ENCODE measurements around the gene NABP2. TPM values are rescaled to one million over a fixed set of nuclear protein-coding genes. Genes with fewer than 3 reads are reported as not detected.

The NABP2 gene
- total and polyA plus RNA-seq, 2 of the 4 experiments (the other 2 are of a cell fraction), result 29.2 to 37.4 TPM

DNA sequence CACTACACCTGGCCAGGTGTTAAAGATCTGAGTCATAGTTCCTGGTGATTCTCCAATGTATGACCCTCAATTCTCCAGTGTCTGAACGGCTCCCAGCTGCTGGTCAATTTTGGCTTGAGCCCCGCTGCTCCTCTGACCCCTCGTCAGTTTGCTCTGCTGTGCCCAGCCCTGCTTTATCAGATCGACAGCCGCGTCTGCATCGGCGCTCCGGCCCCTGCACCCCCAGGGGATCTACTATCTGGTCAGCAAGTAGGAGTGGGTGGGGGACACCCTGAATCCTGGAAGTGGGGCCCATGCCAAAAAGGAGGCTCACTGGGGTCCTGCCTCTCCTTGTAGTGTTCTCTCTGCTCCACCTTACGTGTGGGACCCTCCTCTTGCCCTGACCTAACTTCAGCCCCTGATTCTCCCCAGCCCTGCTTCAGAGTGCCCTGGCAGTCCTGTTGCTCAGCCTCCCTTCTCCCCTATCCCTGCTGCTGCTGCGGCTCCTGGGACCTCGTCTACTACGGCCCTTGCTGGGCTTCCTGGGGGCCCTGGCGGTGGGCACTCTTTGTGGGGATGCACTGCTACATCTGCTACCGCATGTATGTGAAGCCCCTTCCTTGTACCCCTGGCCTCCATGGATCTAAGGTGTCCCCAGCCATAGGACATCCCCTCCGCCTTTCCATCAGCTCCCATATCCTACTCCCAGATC, 10.7 kb downstream of the NABP2 start:
- H4K91ac ChIP-seq (ENCODE audit: insufficient read depth, low read depth, low read length), result no peak overlapping the region
- TF ChIP-seq MXI1 (IDR thresholded peaks at IDR 0.05; ENCODE audit: borderline replicate concordance, low read depth, low read length), result no peak
- TF ChIP-seq BHLHE40 (IDR thresholded peaks at IDR 0.05; ENCODE audit: low read depth, low read length), result no peak
- no peak for TF ChIP-seq MAZ (IDR thresholded peaks at IDR 0.05; ENCODE audit: borderline replicate concordance, low read depth, low read length)
- TF ChIP-seq ELK1 (IDR thresholded peaks at IDR 0.05; ENCODE audit: borderline replicate concordance, low read depth, low read length), result no peak
- TF ChIP-seq RCOR1 (IDR thresholded peaks at IDR 0.05; ENCODE audit: insufficient replicate concordance, low read length), result no peak
- TF ChIP-seq NFE2L2 (IDR thresholded peaks at IDR 0.05; ENCODE audit: low read depth, low read length), result no peak
- TF ChIP-seq MAFK (IDR thresholded peaks at IDR 0.05; ENCODE audit: low read depth, low read length), result no peak
- no peak for TF ChIP-seq RFX5 (IDR thresholded peaks at IDR 0.05; ENCODE audit: low read depth, low read length)
- TF ChIP-seq SMC3 (IDR thresholded peaks at IDR 0.05; ENCODE audit: low read depth, low read length), result no peak

More for the DNA sequence above, 10.7 kb downstream of the NABP2 start:
- in situ Hi-C loops (cut with MboI; ENCODE audit: low sequenced_read_pairs) (no loop called here), dilution Hi-C loops (cut with HindIII; ENCODE audit: low sequenced_read_pairs, unreplicated experiment) (no loop called here), intact Hi-C loops (cut with micrococcal nuclease) (no loop called here)
- 84% methylated on average over 7 of the region's 16 CpGs; no CpG with 5 or more reads in 1 of the 2 experiments for WGBS, 2 experiments (ENCODE audit: extremely low coverage in 2 of 2, insufficient read length in 1 of 2)
- no peak overlapping the region for H4K8ac ChIP-seq (ENCODE audit: low read depth in 2 of 2, low read length in 2 of 2)
- POLR2A ChIA-PET (ENCODE audit: unreplicated experiment), result no interaction called here
- no peaks in the 10 kb centered on the region for H3K9me3 ChIP-seq (ENCODE audit: control insufficient read depth, insufficient read depth, low read length)
- peaks cover 19% of the 10 kb centered on the region for H4K20me1 ChIP-seq (ENCODE audit: insufficient read depth, low read length)
- H2BK120ac ChIP-seq (ENCODE audit: low read depth, low read length), result no peak overlapping the region
- no peak overlapping the region for H3K56ac ChIP-seq (ENCODE audit: extremely low read depth, insufficient read depth, low read length)
- H4K5ac ChIP-seq (ENCODE audit: low read depth, low read length), result no peak overlapping the region
- no peak overlapping the region for H3K14ac ChIP-seq (replicated peaks; ENCODE audit: low read depth, low read length)
- H3K27ac ChIP-seq (ENCODE audit: insufficient read depth, low read length), result no peak overlapping the region
- no peak overlapping the region for H2BK5ac ChIP-seq (ENCODE audit: low read depth, low read length, poor library complexity, severe bottlenecking)
- no peak overlapping the region for H3K4me3 ChIP-seq (ENCODE audit: insufficient read depth, low read depth, low read length)
- H2BK15ac ChIP-seq (ENCODE audit: low read depth, low read length), result no peak overlapping the region
- peaks cover 5% of the 10 kb centered on the region; the same call in 1 of the 2 replicates for H3K4me1 ChIP-seq (ENCODE audit: control insufficient read depth, insufficient read depth, low read length)
- H3K18ac ChIP-seq (ENCODE audit: low read depth, low read length), result no peak overlapping the region
- no peak overlapping the region for H3K9ac ChIP-seq (ENCODE audit: low read depth, low read length)
- no peak overlapping the region for H3K23ac ChIP-seq (ENCODE audit: low read depth, low read length)
- DNase-seq (no peak), ATAC-seq (ENCODE audit: low read depth) (no peak)
- CTCF ChIA-PET, result no interaction called here
- H3K4ac ChIP-seq (ENCODE audit: low read depth, low read length), result no peak overlapping the region
- no TSS peak for BruUV-seq (replicated peaks)
- H3K27me3 ChIP-seq (ENCODE audit: control insufficient read depth, insufficient read depth, low read length), result no peaks in the 10 kb centered on the region
- no peak overlapping the region for H2AFZ ChIP-seq (replicated peaks; ENCODE audit: low read length, poor library complexity)
- no peak overlapping the region for H2BK20ac ChIP-seq (ENCODE audit: low read depth, low read length)
- peaks cover 19% of the 10 kb centered on the region for H3K36me3 ChIP-seq (ENCODE audit: control insufficient read depth, insufficient read depth, low read length)
- no peak overlapping the region for H3K4me2 ChIP-seq (ENCODE audit: low read depth, low read length)
- H2AK9ac ChIP-seq (replicated peaks; ENCODE audit: low read depth, low read length, poor library complexity), result no peak overlapping the region
- peaks cover 0 to 14% of the 10 kb centered on the region in 2 experiments; a peak in 2 of 4 replicates for H3K79me1 ChIP-seq (ENCODE audit: low read depth in 1 of 2, low read length in 2 of 2)
- peaks cover 14% of the 10 kb centered on the region; the same call in 1 of the 2 replicates for H3K9me1 ChIP-seq (ENCODE audit: insufficient read depth, low read length)
- no peak overlapping the region for H2AK5ac ChIP-seq (ENCODE audit: low read depth, low read length)
